SK-MEL-5 (cell line): Measurements from ENCODE around the gene NOX5. TPM values are rescaled to one million over a fixed set of nuclear protein-coding genes. Genes with fewer than 3 reads are reported as not detected.

Experiments used
- DNase-seq: peaks from one replicate; pipeline ENCODE4 v3.0.0-alpha.2; 2016; ENCODE audit warnings: low read depth, low spot score
- in situ Hi-C: cut with HindIII; loops from 2 replicates; pipeline ENCODE4 v1.10.0; 2016; ENCODE audit warnings: low sequenced_read_pairs, high pct_unique_total_duplicates, low pct_unique_long_range_greater_than_20kb
- total RNA-seq: library from RNA; depleted of rRNA; stranded (reverse); fragments of >200 nt; shearing (Covaris generic); gene quantifications from 2 replicates; pipeline ENCODE4 v1.2.3, GENCODE V29; 2014

The NOX5 gene
- total RNA-seq, 1 experiment from 2014 or later, result 4.0 TPM

- no peak for DNase-seq
- in situ Hi-C loops, result no loop called here
These were observed 21.4 kb downstream of the NOX5 start for GRCh38 chr15:69035918-69036258.

- in situ Hi-C loops, result no loop called here
- no peak for DNase-seq
These were observed 22.3 kb downstream of the NOX5 start for GRCh38 chr15:69036826-69037225.

GRCh38 chr15:69037482-69037881, 23.0 kb downstream of the NOX5 start:
- no peak for DNase-seq
- in situ Hi-C loops, result no loop called here

GRCh38 chr15:69037977-69038376, 23.5 kb downstream of the NOX5 start:
- in situ Hi-C loops, result no loop called here
- no peak for DNase-seq

GRCh38 chr15:69038508-69038907, 24.0 kb downstream of the NOX5 start:
- in situ Hi-C loops, result no loop called here
- DNase-seq, result no peak

- DNase-seq, result no peak
- in situ Hi-C loops, result no loop called here
These were observed 25.2 kb downstream of the NOX5 start for GRCh38 chr15:69039516-69040225.

- DNase-seq, result no peak
- in situ Hi-C loops, result no loop called here
These were observed 28.0 kb downstream of the NOX5 start for GRCh38 chr15:69042531-69042930.

GRCh38 chr15:69045802-69046201, 31.3 kb downstream of the NOX5 start:
- peak; percentile 60 for DNase-seq

GRCh38 chr15:69046781-69047180, 32.3 kb downstream of the NOX5 start:
- in situ Hi-C loops, result no loop called here
- DNase-seq, result no peak

More at GRCh38 chr15:69045802-69046201, 31.3 kb downstream of the NOX5 start:
- in situ Hi-C loops, result no loop called here

- in situ Hi-C loops, result loop anchor here (25.0 kb wide), 1 partner anchor 187 kb away; no protein-coding TSS in a partner anchor
- DNase-seq, result no peak
These were observed 35.5 kb downstream of the NOX5 start for GRCh38 chr15:69049976-69050375.

- no peak for DNase-seq
- in situ Hi-C loops, result loop anchor here (25.0 kb wide), 1 partner anchor 182 kb away; no protein-coding TSS in a partner anchor
These were observed 40.8 kb downstream of the NOX5 start for GRCh38 chr15:69055251-69055650.

- in situ Hi-C loops, result loop anchor here (25.0 kb wide), 1 partner anchor 181 kb away; no protein-coding TSS in a partner anchor
- DNase-seq, result no peak
These were observed 41.9 kb downstream of the NOX5 start for GRCh38 chr15:69056365-69056764.

- in situ Hi-C loops, result loop anchor here (25.0 kb wide), 1 partner anchor 178 kb away; no protein-coding TSS in a partner anchor
These were observed 44.5 kb downstream of the NOX5 start for GRCh38 chr15:69058830-69059556.

GRCh38 chr15:69059557-69059943, 45.1 kb downstream of the NOX5 start:
- in situ Hi-C loops, result loop anchor here (25.0 kb wide), 1 partner anchor 178 kb away; no protein-coding TSS in a partner anchor
- DNase-seq, result no peak

More at GRCh38 chr15:69058830-69059556, 44.5 kb downstream of the NOX5 start:
- peak; percentile 94 for DNase-seq

GRCh38 chr15:69060041-69060481, 45.6 kb downstream of the NOX5 start:
- no peak for DNase-seq
- in situ Hi-C loops, result loop anchor here (25.0 kb wide), 1 partner anchor 177 kb away; no protein-coding TSS in a partner anchor

- in situ Hi-C loops, result loop anchor here (25.0 kb wide), 1 partner anchor 177 kb away; no protein-coding TSS in a partner anchor
- no peak for DNase-seq
These were observed 46.2 kb downstream of the NOX5 start for GRCh38 chr15:69060744-69061143.

GRCh38 chr15:69061414-69061842, 46.9 kb downstream of the NOX5 start:
- in situ Hi-C loops, result loop anchor here (25.0 kb wide), 1 partner anchor 176 kb away; no protein-coding TSS in a partner anchor
- no peak for DNase-seq

GRCh38 chr15:69064649-69065048, 50.2 kb downstream of the NOX5 start:
- in situ Hi-C loops, result loop anchor here (25.0 kb wide), 1 partner anchor 173 kb away; no protein-coding TSS in a partner anchor
- DNase-seq, result no peak
